Stomach (tissue), 19 donors: ENCODE measurements around the gene DNAJC8. TPM values are rescaled to one million over a fixed set of nuclear protein-coding genes. Genes with fewer than 3 reads are reported as not detected.
A peak's percentile ranks its signal among the peaks of the same experiment; 100 is the strongest.

Experiments used
- DNase-seq, 2 donors: peaks; one replicate each; pipeline versions ENCODE4 v3.0.0 to v3.0.0-alpha.2; 2013 to 2019
- H3K27ac ChIP-seq, 5 donors: fragments of 200-600 bp in 4 of 5; sonication (generic) in 4 of 5; one replicate each; pipeline ENCODE4 v1.5.1; 2013 to 2019; ENCODE audit warnings: mild to moderate bottlenecking in 1 of 5, moderate library complexity in 1 of 5
- H3K27me3 ChIP-seq, 3 donors: fragments of 200-600 bp; sonication (generic); one replicate each; pipeline ENCODE4 v1.5.1; 2017 to 2019; ENCODE audit warnings: mixed run types in 1 of 3
- H3K36me3 ChIP-seq, 4 donors: fragments of 200-600 bp; sonication (generic); 1 replicate in 3 of 4; 2 replicates in 1 of 4; pipeline ENCODE4 v1.5.1; 2016 to 2019
- H3K4me1 ChIP-seq, 4 donors: fragments of 200-600 bp; sonication (generic); one replicate each; pipeline ENCODE4 v1.5.1; 2016 to 2019
- H3K4me3 ChIP-seq, 4 donors: fragments of 200-600 bp; sonication (generic) in 3 of 4; one replicate each; pipeline ENCODE4 v1.5.1; 2016 to 2019; ENCODE audit warnings: mild to moderate bottlenecking in 1 of 4
- H3K9me3 ChIP-seq, 4 donors: fragments of 200-600 bp; sonication (generic); one replicate each; pipeline ENCODE4 v1.5.1; 2016 to 2019
- EP300 ChIP-seq: sonication (generic); formaldehyde crosslinking; IDR thresholded peaks from one replicate; pipeline ENCODE4 v1.6.1; 2017; ENCODE audit warnings: antibody characterized with exemption
- POLR2A ChIP-seq, 4 donors: fragments of 450-650 bp; IDR thresholded peaks; one replicate each; pipeline ENCODE4 v1.6.1; 2016; ENCODE audit warnings: antibody characterized with exemption in 4 of 4, control low read depth in 2 of 4, mild to moderate bottlenecking in 1 of 4, moderate library complexity in 1 of 4
- POLR2AphosphoS5 ChIP-seq, 3 donors: sonication (generic); formaldehyde crosslinking; IDR thresholded peaks; one replicate each; pipeline ENCODE4 v1.6.1; 2016; ENCODE audit warnings: antibody characterized with exemption in 3 of 3
- WGBS, 5 donors: extraction: QIAGEN DNeasy Blood & Tissue Kit in 3 of 5; methylation state at CpG; one replicate each; pipeline versions ENCODE4 v1.1.5 to v1.1.7; 2013 to 2018; 5-methylcytosine and 5-hydroxymethylcytosine counted together
- intact Hi-C: fragments of 100-400 bp; cut with DNase I; formaldehyde crosslinking; loops from one replicate; pipeline ENCODE4 v1.15.1; 2023; ENCODE audit warnings: low total_unique reads
- long read RNA-seq, 10 donors: transcript quantifications; one replicate each; lab custom pipeline, GENCODE V29; 2026
- polyA plus RNA-seq, 3 donors: library from polyadenylated mRNA; stranded (reverse); fragments of 200-250 nt; gene quantifications; one replicate each; pipeline ENCODE4 v1.2.3, GENCODE V29; 2013
- total RNA-seq, 5 donors: library from RNA; depleted of rRNA; stranded (reverse); fragments of >200 nt; gene quantifications; one replicate each; pipeline versions ENCODE4 v1.1.0 to v1.2.3, GENCODE V29; 2014 to 2016
- TF ChIP-seq, protein P1 (sequence below), 7 experiments: fragments of 450-650 bp in 4 of 7; fragments of 200-600 bp in 3 of 7; sonication (generic) in 3 of 7; IDR thresholded peaks; one replicate each; pipeline ENCODE4 v1.5.1; 2016 to 2019; ENCODE audit warnings: antibody characterized with exemption in 7 of 7, control low read depth in 2 of 7, mild to moderate bottlenecking in 1 of 7
- donor health status: healthy with polysubstance abuse.
- donor health status: Bipolar disorder and iron deficiency.
- donor health status: healthy.

The DNAJC8 gene, protein sequence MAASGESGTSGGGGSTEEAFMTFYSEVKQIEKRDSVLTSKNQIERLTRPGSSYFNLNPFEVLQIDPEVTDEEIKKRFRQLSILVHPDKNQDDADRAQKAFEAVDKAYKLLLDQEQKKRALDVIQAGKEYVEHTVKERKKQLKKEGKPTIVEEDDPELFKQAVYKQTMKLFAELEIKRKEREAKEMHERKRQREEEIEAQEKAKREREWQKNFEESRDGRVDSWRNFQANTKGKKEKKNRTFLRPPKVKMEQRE
- total RNA-seq (100 to 1,000 TPM in 1 of 5 donors, 10 to 100 TPM in 4; 38.4 to 111 (median 79.7) TPM), polyA plus RNA-seq (10 to 100 TPM; 59.5 to 75.6 (median 73.2) TPM)
- long read RNA-seq, donor 1, transcript DNAJC8-201 (9 exons, 1,759 nt) = major isoform, 20 of 36 reads
- long read RNA-seq, donor 1, partial matches to known transcripts = 15 of 36 reads
- long read RNA-seq, donor 1, other reads (novel, unspliced or antisense) = 0 of 36 reads
- long read RNA-seq, donor 2, transcript DNAJC8-201 (9 exons, 1,759 nt) = major isoform, 36 of 52 reads
- long read RNA-seq, donor 2, partial matches to known transcripts = 12 of 52 reads
- long read RNA-seq, donor 2, other reads (novel, unspliced or antisense) = 0 of 52 reads
- long read RNA-seq, donor 3, transcript DNAJC8-201 (9 exons, 1,759 nt) = major isoform, 8 of 9 reads
- long read RNA-seq, donor 3, partial matches to known transcripts = 0 of 9 reads
- long read RNA-seq, donor 3, other reads (novel, unspliced or antisense) = 0 of 9 reads
- long read RNA-seq, donor 4 = 0 reads
- long read RNA-seq, donor 5, transcript DNAJC8-201 (9 exons, 1,759 nt) = major isoform, 19 of 39 reads
- long read RNA-seq, donor 5, partial matches to known transcripts = 19 of 39 reads
- long read RNA-seq, donor 5, other reads (novel, unspliced or antisense) = 0 of 39 reads
- long read RNA-seq, donor 6 = 0 reads
- long read RNA-seq, donor 7, transcript DNAJC8-201 (9 exons, 1,759 nt) = major isoform, 26 of 38 reads
- long read RNA-seq, donor 7, partial matches to known transcripts = 11 of 38 reads
- long read RNA-seq, donor 7, other reads (novel, unspliced or antisense) = 0 of 38 reads
- long read RNA-seq, donor 8, transcript DNAJC8-201 (9 exons, 1,759 nt) = major isoform, 20 of 31 reads
- long read RNA-seq, donor 8, partial matches to known transcripts = 7 of 31 reads
- long read RNA-seq, donor 8, other reads (novel, unspliced or antisense) = 0 of 31 reads
- long read RNA-seq, donor 9, transcript DNAJC8-201 (9 exons, 1,759 nt) = major isoform, 20 of 35 reads
- long read RNA-seq, donor 9, partial matches to known transcripts = 13 of 35 reads
- long read RNA-seq, donor 9, other reads (novel, unspliced or antisense) = 0 of 35 reads
- long read RNA-seq, donor 10, transcript DNAJC8-201 (9 exons, 1,759 nt) = major isoform, 19 of 20 reads
- long read RNA-seq, donor 10, partial matches to known transcripts = 0 of 20 reads
- long read RNA-seq, donor 10, other reads (novel, unspliced or antisense) = 0 of 20 reads

DNA sequence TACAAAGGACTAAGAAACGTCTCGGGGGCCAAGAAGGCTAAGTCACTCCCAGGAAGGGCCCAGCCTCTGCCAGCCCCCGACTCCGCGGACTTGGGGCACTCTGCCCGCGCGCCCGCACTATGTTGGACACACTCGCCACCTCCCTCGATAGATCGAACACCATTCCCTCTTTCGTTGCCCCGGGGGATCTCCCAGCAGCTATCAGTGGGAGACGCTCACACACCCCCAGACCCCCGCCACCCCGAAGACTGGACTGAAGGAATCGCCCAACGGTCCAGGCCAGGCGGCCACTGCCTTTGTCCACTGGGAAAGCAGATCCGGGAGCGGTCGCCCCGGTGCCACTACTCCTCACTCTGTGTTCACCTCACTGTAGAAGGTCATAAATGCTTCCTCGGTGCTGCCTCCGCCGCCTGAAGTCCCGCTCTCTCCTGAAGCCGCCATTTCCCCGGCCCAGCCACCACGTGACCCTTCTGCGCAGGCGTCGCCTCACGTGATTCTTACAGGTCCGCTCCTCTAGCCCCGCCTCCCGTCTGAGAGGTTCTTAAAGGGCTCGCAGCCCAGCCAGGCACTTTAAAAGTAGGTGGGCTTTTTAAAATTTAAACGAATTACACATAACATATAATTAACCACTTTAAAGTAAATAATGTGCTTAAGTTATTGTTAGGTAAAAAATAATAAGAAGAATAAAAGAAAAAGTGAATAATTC is at the start of gene DNAJC8:
Gene DNAJC8 (minus strand): TSS at position 472 of the 706 bp plus-strand sequence. CDS start 31 bp downstream, at position 441.
- 0 to 1% (median 1%) methylated on average over 36 to 40 of the region's 40 CpGs for WGBS, 5 donors
- peak within 1 kb of the TSS; percentile 77 to 95 (median 86) for H3K27ac ChIP-seq
- intact Hi-C loops = no loop called here
- H3K36me3 ChIP-seq = peaks cover 12 to 32% (median 28%) of the 10 kb centered on the region in 4 donors
- peak within 1 kb of the TSS; percentile 85 to 97 (median 95) for H3K4me3 ChIP-seq
- peaks cover 26 to 62% (median 50%) of the 10 kb centered on the region in 4 donors for H3K4me1 ChIP-seq
- no peaks in the 10 kb centered on the region for H3K9me3 ChIP-seq
- peak; percentile 98 for DNase-seq
- no peaks in the 10 kb centered on the region for H3K27me3 ChIP-seq
- TF ChIP-seq POLR2AphosphoS5 (IDR thresholded peaks at IDR 0.05) (peak; percentile 82 to 96 (median 93)), POLR2A (IDR thresholded peaks at IDR 0.05) (peak in 2 of 4 donors; percentile 40 to 50), EP300 (no peak)
- TF ChIP-seq, protein P1, sequence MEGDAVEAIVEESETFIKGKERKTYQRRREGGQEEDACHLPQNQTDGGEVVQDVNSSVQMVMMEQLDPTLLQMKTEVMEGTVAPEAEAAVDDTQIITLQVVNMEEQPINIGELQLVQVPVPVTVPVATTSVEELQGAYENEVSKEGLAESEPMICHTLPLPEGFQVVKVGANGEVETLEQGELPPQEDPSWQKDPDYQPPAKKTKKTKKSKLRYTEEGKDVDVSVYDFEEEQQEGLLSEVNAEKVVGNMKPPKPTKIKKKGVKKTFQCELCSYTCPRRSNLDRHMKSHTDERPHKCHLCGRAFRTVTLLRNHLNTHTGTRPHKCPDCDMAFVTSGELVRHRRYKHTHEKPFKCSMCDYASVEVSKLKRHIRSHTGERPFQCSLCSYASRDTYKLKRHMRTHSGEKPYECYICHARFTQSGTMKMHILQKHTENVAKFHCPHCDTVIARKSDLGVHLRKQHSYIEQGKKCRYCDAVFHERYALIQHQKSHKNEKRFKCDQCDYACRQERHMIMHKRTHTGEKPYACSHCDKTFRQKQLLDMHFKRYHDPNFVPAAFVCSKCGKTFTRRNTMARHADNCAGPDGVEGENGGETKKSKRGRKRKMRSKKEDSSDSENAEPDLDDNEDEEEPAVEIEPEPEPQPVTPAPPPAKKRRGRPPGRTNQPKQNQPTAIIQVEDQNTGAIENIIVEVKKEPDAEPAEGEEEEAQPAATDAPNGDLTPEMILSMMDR (IDR thresholded peaks at IDR 0.05) = peak in 1 of 7 experiments; percentile 20

DNA sequence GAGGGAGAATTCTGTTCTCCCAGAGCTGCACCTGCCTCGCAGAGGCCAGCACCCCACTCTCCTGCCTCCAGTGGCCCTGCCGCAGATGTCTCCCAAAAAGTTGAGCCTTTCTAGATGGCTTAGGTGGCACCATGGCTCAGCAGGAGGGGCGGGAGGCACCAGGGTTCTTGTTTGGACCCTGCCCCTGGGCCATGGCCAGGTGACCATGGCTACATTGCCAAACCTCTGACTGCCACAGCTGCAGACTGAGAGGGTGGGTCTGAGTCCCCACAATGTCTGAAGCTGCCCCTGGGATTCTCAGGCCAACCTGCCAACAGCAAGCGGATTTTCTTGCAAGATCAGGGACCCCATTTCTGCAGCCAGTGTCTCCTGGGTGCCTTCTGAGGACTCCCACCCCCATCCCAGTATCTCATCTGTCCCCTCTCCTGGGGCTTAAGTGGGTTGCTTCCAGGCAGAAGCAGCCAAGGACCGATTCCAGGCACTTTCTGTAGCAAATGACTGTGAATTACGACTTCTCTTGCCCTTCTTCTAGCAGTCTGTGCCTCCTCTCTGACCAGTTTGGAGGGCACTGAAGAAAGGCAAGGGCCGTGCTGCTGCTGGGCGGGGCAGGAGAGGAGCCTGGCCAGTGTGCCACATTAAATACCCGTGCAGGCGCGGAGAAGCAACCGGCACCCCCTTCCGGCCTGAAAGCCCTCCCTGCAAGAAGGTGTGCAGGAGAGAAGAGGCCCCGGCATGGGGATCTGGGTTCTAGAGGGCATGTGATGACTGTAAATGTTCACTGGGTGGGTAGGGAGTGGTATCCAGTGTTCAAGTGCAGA is 49.0 kb upstream of the DNAJC8 start:
- no peak for DNase-seq
- no peaks in the 10 kb centered on the region for H3K9me3 ChIP-seq
- peaks cover 0 to 8% (median 3%) of the 10 kb centered on the region in 4 donors for H3K4me1 ChIP-seq
- intact Hi-C loops = no loop called here
- peaks cover 36 to 63% (median 63%) of the 10 kb centered on the region in 4 donors for H3K36me3 ChIP-seq
- no peaks in the 10 kb centered on the region for H3K27me3 ChIP-seq
- TF ChIP-seq, protein P1 (IDR thresholded peaks at IDR 0.05) = no peak
- TF ChIP-seq EP300 (no peak), POLR2AphosphoS5 (IDR thresholded peaks at IDR 0.05) (no peak), POLR2A (IDR thresholded peaks at IDR 0.05) (no peak)
- 84 to 93% (median 87%) methylated on average over 14 of the region's 14 CpGs for WGBS, 5 donors
- H3K4me3 ChIP-seq = no peak overlapping the region
- H3K27ac ChIP-seq = peak overlapping the region in 1 of 5 donors; percentile 30

DNA sequence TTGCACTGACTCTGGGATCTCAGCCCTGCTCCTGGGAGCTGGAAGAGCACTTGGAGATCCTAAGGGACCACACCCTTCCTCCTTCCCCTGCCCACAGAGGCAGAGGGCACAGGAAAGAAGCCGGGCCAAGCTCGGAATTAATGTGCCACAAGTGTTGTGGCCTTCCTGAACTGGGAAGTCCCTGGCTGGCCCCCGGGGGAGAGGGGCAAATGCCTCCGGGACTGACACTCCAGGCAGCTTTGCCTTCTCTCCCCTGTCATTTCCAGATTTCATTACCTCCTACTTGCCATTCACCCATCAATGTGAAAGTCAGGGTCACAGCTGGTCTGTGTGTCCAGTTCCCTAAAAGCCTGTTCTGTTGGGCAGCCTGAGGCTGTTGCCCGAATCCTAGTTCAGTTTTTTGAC is 48.1 kb upstream of the DNAJC8 start:
- Histone ChIP-seq H3K36me3 (peaks cover 36 to 72% (median 71%) of the 10 kb centered on the region in 4 donors), H3K4me3 (no peak overlapping the region), H3K27ac (peak overlapping the region in 2 of 5 donors; percentile 27 to 30), H3K27me3 (no peaks in the 10 kb centered on the region), H3K9me3 (no peaks in the 10 kb centered on the region), H3K4me1 (peaks cover 0 to 8% (median 3%) of the 10 kb centered on the region in 4 donors)
- TF ChIP-seq EP300 (no peak), POLR2A (IDR thresholded peaks at IDR 0.05) (no peak), POLR2AphosphoS5 (IDR thresholded peaks at IDR 0.05) (no peak)
- TF ChIP-seq, protein P1 (IDR thresholded peaks at IDR 0.05) = no peak
- no peak for DNase-seq
- intact Hi-C loops = no loop called here
- 72 to 89% (median 79%) methylated on average over 5 of the region's 5 CpGs for WGBS, 5 donors
